Measurements from ENCODE around the gene RBM17.

DNA sequence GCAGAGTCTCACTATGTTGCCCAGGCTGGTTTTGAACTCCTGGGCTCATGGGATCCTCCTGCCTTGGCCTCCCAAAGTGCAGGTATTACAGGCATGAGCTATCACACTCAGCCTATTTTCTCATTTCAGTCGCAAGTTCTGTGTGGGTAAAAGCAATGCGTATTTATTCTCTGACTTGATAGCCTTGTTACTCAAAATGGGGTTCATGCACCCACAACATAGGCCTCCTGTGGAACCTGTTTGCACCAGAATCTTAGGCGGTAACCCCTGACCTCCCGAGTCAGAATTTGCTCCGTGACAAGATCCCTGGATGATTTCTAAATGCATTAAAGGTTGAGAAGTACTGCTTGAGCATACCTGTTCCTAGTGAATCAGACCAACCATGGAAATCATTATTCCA is 34.0 kb upstream of the RBM17 start:
- no peak for TF ChIP-seq EZH2 (IDR thresholded peaks at IDR 0.05; ENCODE audit: borderline replicate concordance, low read depth, low read length, severe bottlenecking)
- TF ChIP-seq, protein P1, sequence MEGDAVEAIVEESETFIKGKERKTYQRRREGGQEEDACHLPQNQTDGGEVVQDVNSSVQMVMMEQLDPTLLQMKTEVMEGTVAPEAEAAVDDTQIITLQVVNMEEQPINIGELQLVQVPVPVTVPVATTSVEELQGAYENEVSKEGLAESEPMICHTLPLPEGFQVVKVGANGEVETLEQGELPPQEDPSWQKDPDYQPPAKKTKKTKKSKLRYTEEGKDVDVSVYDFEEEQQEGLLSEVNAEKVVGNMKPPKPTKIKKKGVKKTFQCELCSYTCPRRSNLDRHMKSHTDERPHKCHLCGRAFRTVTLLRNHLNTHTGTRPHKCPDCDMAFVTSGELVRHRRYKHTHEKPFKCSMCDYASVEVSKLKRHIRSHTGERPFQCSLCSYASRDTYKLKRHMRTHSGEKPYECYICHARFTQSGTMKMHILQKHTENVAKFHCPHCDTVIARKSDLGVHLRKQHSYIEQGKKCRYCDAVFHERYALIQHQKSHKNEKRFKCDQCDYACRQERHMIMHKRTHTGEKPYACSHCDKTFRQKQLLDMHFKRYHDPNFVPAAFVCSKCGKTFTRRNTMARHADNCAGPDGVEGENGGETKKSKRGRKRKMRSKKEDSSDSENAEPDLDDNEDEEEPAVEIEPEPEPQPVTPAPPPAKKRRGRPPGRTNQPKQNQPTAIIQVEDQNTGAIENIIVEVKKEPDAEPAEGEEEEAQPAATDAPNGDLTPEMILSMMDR (IDR thresholded peaks at IDR 0.05; ENCODE audit: borderline replicate concordance, extremely low read depth, low read length, poor library complexity, severe bottlenecking), result no peak

Data from DND-41 (cell line).